Measurements from ENCODE around the gene C1QTNF6.

C1QTNF6 gene

GRCh38 chr22:37223965-37224551, 36.0 kb upstream of the C1QTNF6 start:
- H3K27ac Mint-ChIP-seq = peak overlapping the region in 1 of 3 experiments; percentile 6
- TF ChIP-seq CTCF (IDR thresholded peaks at IDR 0.05; ENCODE audit: unreplicated experiment in 3 of 3) = no peak

GRCh38 chr22:37222440-37222971, 34.5 kb upstream of the C1QTNF6 start:
- H3K4me1 Mint-ChIP-seq = no peaks in the 10 kb centered on the region
- H3K27me3 Mint-ChIP-seq (ENCODE audit: low read depth) = peaks cover 19% of the 10 kb centered on the region
- TF ChIP-seq CTCF (IDR thresholded peaks at IDR 0.05; ENCODE audit: unreplicated experiment in 3 of 3) = no peak
- H3K9me3 Mint-ChIP-seq = no peaks in the 10 kb centered on the region
- no peak overlapping the region for H3K4me3 Mint-ChIP-seq
- H3K36me3 Mint-ChIP-seq (ENCODE audit: low read depth) = no peaks in the 10 kb centered on the region
- no peak overlapping the region for H3K27ac Mint-ChIP-seq

More at GRCh38 chr22:37223965-37224551, 36.0 kb upstream of the C1QTNF6 start:
- H3K27me3 Mint-ChIP-seq (ENCODE audit: low read depth) = peaks cover 15% of the 10 kb centered on the region
- no peaks in the 10 kb centered on the region for H3K36me3 Mint-ChIP-seq (ENCODE audit: low read depth)
- H3K4me3 Mint-ChIP-seq = no peak overlapping the region
- H3K9me3 Mint-ChIP-seq = no peaks in the 10 kb centered on the region
- H3K4me1 Mint-ChIP-seq = peaks cover 5% of the 10 kb centered on the region

- Mint-ChIP-seq H3K27me3 (ENCODE audit: low read depth) (peaks cover 19% of the 10 kb centered on the region), H3K27ac (no peak overlapping the region), H3K4me3 (no peak overlapping the region), H3K9me3 (no peaks in the 10 kb centered on the region), H3K4me1 (no peaks in the 10 kb centered on the region), H3K36me3 (ENCODE audit: low read depth) (no peaks in the 10 kb centered on the region)
- TF ChIP-seq CTCF (IDR thresholded peaks at IDR 0.05; ENCODE audit: unreplicated experiment in 3 of 3) = no peak
Observed at GRCh38 chr22:37221424-37222333, 33.6 kb upstream of the C1QTNF6 start.

GRCh38 chr22:37220543-37220981, 32.5 kb upstream of the C1QTNF6 start:
- H3K9me3 Mint-ChIP-seq = no peaks in the 10 kb centered on the region
- no peaks in the 10 kb centered on the region for H3K36me3 Mint-ChIP-seq (ENCODE audit: low read depth)
- no peak overlapping the region for H3K4me3 Mint-ChIP-seq
- peaks cover 19% of the 10 kb centered on the region for H3K27me3 Mint-ChIP-seq (ENCODE audit: low read depth)
- TF ChIP-seq CTCF (IDR thresholded peaks at IDR 0.05; ENCODE audit: unreplicated experiment in 3 of 3) = no peak
- H3K27ac Mint-ChIP-seq = no peak overlapping the region
- H3K4me1 Mint-ChIP-seq = peaks cover 2% of the 10 kb centered on the region

- TF ChIP-seq CTCF (IDR thresholded peaks at IDR 0.05; ENCODE audit: unreplicated experiment in 3 of 3) = no peak
- Mint-ChIP-seq H3K9me3 (no peaks in the 10 kb centered on the region), H3K4me1 (peaks cover 11% of the 10 kb centered on the region), H3K36me3 (ENCODE audit: low read depth) (no peaks in the 10 kb centered on the region), H3K27ac (no peak overlapping the region), H3K4me3 (no peak overlapping the region), H3K27me3 (ENCODE audit: low read depth) (peaks cover 25% of the 10 kb centered on the region)
Observed at GRCh38 chr22:37219533-37219932, 31.5 kb upstream of the C1QTNF6 start.
